Naive B cell (primary cell): ENCODE results near the gene LMO7. TPM values are rescaled to one million over a fixed set of nuclear protein-coding genes. Genes with fewer than 3 reads are reported as not detected.

Experiments used
- ATAC-seq, 2 donors: fragments of 150-1000 bp; cut with Tn5 transposase; 2 replicates each; pipeline ENCODE4 v1.10.0; 2021; ENCODE audit warnings: low read depth in 2 of 2, mild to moderate bottlenecking in 2 of 2, moderate library complexity in 2 of 2
- DNase-seq: peaks from one replicate; pipeline ENCODE4 v3.0.0; 2022
- H3K27ac Mint-ChIP-seq, 6 donors: one replicate each; pipeline ENCODE4 v1.8.0; 2020 to 2022; ENCODE audit warnings: mild to moderate bottlenecking in 6 of 6, mixed read lengths in 6 of 6, moderate library complexity in 5 of 6, inconsistent platforms in 2 of 6
- H3K27me3 Mint-ChIP-seq, 3 donors: one replicate each; pipeline ENCODE4 v1.8.0; 2021 to 2022; ENCODE audit warnings: mixed read lengths in 3 of 3, mild to moderate bottlenecking in 1 of 3
- H3K36me3 Mint-ChIP-seq, 2 donors: one replicate each; pipeline ENCODE4 v1.8.0; 2020 to 2022; ENCODE audit warnings: mixed read lengths in 2 of 2, inconsistent platforms in 1 of 2, mild to moderate bottlenecking in 1 of 2
- H3K4me1 Mint-ChIP-seq, 3 donors: one replicate each; pipeline ENCODE4 v1.8.0; 2020 to 2022; ENCODE audit warnings: mixed read lengths in 3 of 3, inconsistent platforms in 1 of 3, mild to moderate bottlenecking in 1 of 3, moderate library complexity in 1 of 3
- H3K4me3 Mint-ChIP-seq, 8 donors: one replicate each; pipeline ENCODE4 v1.8.0; 2020 to 2022; ENCODE audit warnings: mild to moderate bottlenecking in 8 of 8, mixed read lengths in 8 of 8, moderate library complexity in 8 of 8, inconsistent platforms in 2 of 8
- H3K9me3 Mint-ChIP-seq, 7 donors: one replicate each; pipeline ENCODE4 v1.8.0; 2020 to 2022; ENCODE audit warnings: mixed read lengths in 7 of 7, mild to moderate bottlenecking in 5 of 7, inconsistent platforms in 2 of 7, moderate library complexity in 1 of 7
- polyA plus RNA-seq, 6 donors: library from polyadenylated mRNA; unstranded; fragments of 300-500 nt; fragmentation: Illumina TruSeq; gene quantifications; one replicate each; pipeline ENCODE4 v1.2.3, GENCODE V29; 2021; ENCODE audit warnings: low read depth in 6 of 6

Gene LMO7
- polyA plus RNA-seq, 6 donors from 2014 or later = 6.8 to 9.6 (median 9.4) TPM; not detected in 1

- Mint-ChIP-seq H3K9me3 (peaks cover 0 to 2% (median 0%) of the 10 kb centered on the region in 7 donors), H3K36me3 (peaks cover 4 to 7% of the 10 kb centered on the region in 2 donors), H3K4me3 (peak overlapping the region; percentile 65 to 83 (median 80)), H3K27ac (peak overlapping the region in 4 of 6 donors; percentile 19 to 88 (median 79)), H3K4me1 (peaks cover 23 to 27% (median 26%) of the 10 kb centered on the region in 3 donors), H3K27me3 (no peaks in the 10 kb centered on the region)
- DNase-seq (no peak), ATAC-seq (no peak)
Measured at GRCh38 chr13:75762955-75763354, 126.8 kb downstream of the LMO7 start.

DNA sequence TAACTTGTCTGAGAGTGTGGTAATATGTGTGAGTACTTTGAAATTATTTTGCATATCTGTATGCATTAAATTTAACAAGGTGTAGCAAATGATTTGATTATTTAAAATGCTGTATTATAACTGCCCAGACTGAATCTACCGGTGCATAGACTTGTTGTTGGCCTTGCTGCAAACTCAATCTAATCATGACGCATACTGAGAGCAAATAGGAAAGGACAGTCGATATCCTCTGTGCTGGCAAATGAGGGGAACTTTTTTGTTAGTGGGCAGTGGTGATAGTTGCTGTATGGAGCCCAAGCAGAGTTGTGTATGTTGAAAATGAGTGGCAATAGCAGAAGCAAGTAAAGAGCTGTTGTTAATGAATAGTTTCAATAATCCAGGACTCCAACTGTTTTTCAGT lies 127.4 kb downstream of the LMO7 start:
- peak overlapping the region in 2 of 6 donors; percentile 13 to 68 for H3K27ac Mint-ChIP-seq
- peaks cover 0 to 2% (median 0%) of the 10 kb centered on the region in 7 donors for H3K9me3 Mint-ChIP-seq
- no peaks in the 10 kb centered on the region for H3K27me3 Mint-ChIP-seq
- peaks cover 23 to 27% (median 26%) of the 10 kb centered on the region in 3 donors for H3K4me1 Mint-ChIP-seq
- H3K4me3 Mint-ChIP-seq = no peak overlapping the region
- DNase-seq = no peak
- H3K36me3 Mint-ChIP-seq = peaks cover 4 to 7% of the 10 kb centered on the region in 2 donors
- no peak for ATAC-seq

DNA sequence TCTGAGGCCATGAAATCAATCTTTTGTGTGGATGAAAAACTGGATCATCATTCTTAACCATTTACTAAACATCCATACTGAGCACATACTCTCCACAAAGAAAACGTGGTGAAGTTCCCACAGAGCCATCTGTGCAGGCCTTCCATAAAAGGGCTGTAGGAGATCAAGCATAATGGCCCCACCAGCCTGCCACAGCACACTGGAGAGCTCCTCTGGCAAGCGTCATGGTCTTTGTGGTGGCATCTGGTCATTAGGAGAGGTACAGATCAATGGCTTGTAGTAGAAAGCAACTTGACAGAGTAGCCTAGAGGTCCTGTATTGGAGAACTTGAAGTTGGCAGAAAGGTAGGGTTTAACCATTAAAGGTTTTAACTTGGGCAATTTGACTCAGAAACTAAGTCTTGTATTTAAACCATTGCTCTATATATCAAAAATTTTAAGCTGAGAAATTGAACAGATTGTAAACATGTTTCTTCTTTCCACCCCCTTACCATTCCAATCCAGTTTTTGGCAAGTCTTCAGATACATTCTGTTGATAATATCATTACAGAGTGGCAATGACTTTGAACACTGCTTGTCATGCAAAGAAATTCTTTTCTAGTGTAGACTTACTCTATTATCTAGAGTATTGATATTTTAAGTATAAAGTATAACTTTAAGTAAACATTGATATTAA lies 128.3 kb downstream of the LMO7 start:
- DNase-seq (no peak), ATAC-seq (no peak)
- Mint-ChIP-seq H3K9me3 (no peaks in the 10 kb centered on the region), H3K27ac (no peak overlapping the region), H3K36me3 (peaks cover 4 to 7% of the 10 kb centered on the region in 2 donors), H3K4me3 (no peak overlapping the region), H3K27me3 (no peaks in the 10 kb centered on the region), H3K4me1 (peaks cover 23 to 27% (median 26%) of the 10 kb centered on the region in 3 donors)

DNA sequence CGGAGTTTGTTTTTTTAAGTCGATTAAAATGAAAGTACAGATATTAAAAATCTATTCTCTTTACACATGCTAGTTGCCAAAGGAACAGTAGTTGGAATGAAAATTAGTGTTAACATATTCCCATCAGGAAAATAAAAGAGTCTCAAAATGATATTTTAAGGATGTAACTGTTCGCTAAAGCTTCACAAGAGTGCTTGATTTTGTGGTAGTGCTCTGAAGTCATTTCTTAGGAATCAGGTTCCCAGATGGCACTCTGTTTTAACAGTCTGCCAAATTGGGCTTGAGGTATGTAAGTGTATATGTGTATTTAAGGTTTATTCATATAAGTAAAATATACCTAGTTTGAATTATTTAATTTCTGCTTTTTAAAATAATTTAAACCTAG lies 128.8 kb downstream of the LMO7 start:
- peaks cover 21 to 26% (median 24%) of the 10 kb centered on the region in 3 donors for H3K4me1 Mint-ChIP-seq
- no peak overlapping the region for H3K4me3 Mint-ChIP-seq
- DNase-seq = no peak
- peaks cover 4 to 7% of the 10 kb centered on the region in 2 donors for H3K36me3 Mint-ChIP-seq
- no peak overlapping the region for H3K27ac Mint-ChIP-seq
- no peaks in the 10 kb centered on the region for H3K27me3 Mint-ChIP-seq
- no peak for ATAC-seq
- H3K9me3 Mint-ChIP-seq = no peaks in the 10 kb centered on the region

DNA sequence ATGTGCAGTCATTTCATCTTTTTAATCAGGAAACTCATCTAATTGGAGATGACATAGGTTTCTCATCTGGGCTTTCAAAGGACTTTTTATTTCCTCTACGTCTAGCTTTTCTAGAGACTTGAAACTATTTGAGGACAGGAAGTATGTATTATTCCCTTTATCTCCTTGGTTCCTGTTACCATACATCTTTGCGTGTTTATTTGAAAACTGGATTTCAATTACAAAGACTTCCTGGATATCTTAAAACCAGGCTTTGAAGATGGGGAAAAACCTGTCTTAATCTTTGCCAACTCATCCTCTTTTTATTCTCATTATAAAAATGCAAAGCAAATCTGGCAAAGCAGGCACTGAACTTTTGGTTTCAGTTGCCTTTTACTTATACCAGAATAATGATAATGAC lies 130.5 kb downstream of the LMO7 start:
- H3K27me3 Mint-ChIP-seq = no peaks in the 10 kb centered on the region
- ATAC-seq (no peak), DNase-seq (no peak)
- peaks cover 4 to 7% of the 10 kb centered on the region in 2 donors for H3K36me3 Mint-ChIP-seq
- H3K27ac Mint-ChIP-seq = no peak overlapping the region
- peaks cover 9 to 15% (median 13%) of the 10 kb centered on the region in 3 donors for H3K4me1 Mint-ChIP-seq
- H3K9me3 Mint-ChIP-seq = no peaks in the 10 kb centered on the region
- peak overlapping the region in 1 of 8 donors; percentile 10 for H3K4me3 Mint-ChIP-seq

DNA sequence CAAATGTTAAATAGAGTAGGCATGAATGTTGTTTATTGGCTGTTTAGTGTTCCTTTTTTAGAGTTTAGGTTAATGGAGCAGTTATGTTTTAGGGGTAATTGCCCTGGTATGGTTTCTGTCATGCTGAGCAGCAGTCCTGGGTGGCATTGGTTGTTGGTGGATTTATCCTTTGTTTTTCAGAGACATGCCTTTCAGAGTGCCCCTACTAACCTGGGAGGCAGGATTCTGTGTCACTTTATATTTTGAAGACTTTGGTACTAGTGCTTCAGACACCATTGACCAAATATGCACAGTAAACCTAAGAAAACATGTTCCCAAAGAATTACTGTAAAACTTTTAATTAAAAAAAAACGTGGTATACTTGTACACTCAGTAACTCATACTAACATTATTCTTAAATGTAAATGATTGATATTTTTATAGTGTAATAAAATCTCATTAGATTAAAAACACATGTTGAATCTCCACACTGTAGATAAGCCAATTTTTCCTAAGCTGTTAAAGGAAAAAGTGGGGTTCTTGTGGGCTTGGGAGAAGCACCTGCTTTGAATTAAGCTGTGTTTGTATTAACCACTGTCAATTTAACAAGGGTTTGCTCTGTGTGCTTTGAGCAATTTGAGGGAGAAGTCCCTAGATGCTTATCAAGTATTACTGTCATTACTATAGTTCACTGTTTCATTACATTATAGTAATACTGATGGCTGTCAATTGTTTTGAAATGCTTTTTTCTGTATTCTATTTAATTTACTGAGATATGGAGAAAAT lies 133.2 kb downstream of the LMO7 start:
- Mint-ChIP-seq H3K9me3 (peaks cover 0 to 10% (median 0%) of the 10 kb centered on the region in 7 donors), H3K27me3 (no peaks in the 10 kb centered on the region), H3K36me3 (peaks cover 1 to 15% of the 10 kb centered on the region in 2 donors), H3K4me1 (peaks cover 0 to 4% (median 1%) of the 10 kb centered on the region in 3 donors), H3K27ac (no peak overlapping the region), H3K4me3 (no peak overlapping the region)
- no peak for DNase-seq
- no peak for ATAC-seq

DNA sequence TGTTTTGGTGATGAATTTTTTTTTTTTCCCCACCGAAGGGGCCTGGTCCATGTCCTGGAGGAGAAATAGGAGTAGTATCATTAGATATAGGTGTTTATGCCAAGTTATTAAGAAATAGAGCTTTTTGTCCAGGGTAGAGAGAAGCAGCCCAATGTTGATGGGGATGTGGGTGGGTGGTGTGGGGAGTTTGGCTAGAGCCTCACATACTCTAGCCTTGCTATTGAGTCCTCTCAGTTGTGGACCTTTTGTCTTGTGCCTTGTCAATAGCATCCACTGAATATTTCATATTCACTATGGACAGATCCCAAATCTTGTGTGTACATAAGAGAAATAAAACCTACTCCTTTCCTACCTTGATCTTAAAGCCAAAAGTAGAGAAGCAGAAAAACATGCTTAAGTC lies 134.0 kb downstream of the LMO7 start:
- Mint-ChIP-seq H3K36me3 (peaks cover 0 to 15% of the 10 kb centered on the region in 2 donors), H3K27ac (no peak overlapping the region), H3K9me3 (peaks cover 0 to 10% (median 0%) of the 10 kb centered on the region in 7 donors), H3K27me3 (no peaks in the 10 kb centered on the region), H3K4me1 (peaks cover 0 to 4% (median 1%) of the 10 kb centered on the region in 3 donors), H3K4me3 (no peak overlapping the region)
- ATAC-seq = no peak
- DNase-seq = no peak

DNA sequence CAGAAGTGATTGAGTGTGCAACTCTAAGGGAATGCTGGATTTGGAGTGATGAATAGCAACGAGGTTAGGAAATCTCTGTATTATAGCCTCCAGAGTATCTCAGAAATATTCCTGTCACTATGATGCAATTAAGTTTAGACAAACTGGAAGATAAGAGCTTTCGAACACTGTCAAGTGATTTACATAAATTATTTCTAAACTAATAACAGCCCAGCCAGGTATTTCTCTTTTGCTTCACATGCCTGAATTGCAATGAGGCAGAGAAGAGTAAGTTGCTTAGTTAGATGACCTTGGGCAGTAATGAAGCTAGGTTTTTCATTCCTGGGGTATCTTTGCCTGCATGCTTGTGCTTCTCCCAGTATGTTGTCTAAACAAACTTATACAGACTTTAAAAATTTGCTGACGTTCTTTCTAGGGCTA lies 134.5 kb downstream of the LMO7 start:
- no peaks in the 10 kb centered on the region for H3K27me3 Mint-ChIP-seq
- H3K4me3 Mint-ChIP-seq = no peak overlapping the region
- peaks cover 1 to 4% (median 2%) of the 10 kb centered on the region in 3 donors for H3K4me1 Mint-ChIP-seq
- ATAC-seq (no peak), DNase-seq (no peak)
- peaks cover 0 to 10% (median 0%) of the 10 kb centered on the region in 7 donors for H3K9me3 Mint-ChIP-seq
- peaks cover 0 to 13% of the 10 kb centered on the region in 2 donors for H3K36me3 Mint-ChIP-seq
- H3K27ac Mint-ChIP-seq = no peak overlapping the region

DNA sequence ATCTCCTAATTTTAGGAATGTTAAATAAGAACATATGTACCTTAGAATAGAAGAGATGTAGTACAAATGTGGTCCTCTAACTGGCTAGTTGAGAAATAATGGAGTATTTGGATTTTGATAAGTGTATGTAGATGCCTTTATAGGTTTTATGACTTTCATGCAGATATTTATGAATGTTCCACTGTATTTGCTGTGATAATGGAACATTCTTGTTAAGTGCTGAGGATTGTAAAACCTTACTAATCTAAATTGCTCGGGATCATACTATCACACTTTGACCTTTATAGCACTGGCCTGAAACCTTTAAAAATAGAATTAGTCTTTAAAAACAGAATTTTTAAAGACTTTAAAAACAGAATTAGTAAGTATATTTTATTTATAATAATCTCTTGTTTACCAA lies 135.1 kb downstream of the LMO7 start:
- Mint-ChIP-seq H3K27me3 (no peaks in the 10 kb centered on the region), H3K4me1 (peaks cover 1 to 5% (median 4%) of the 10 kb centered on the region in 3 donors), H3K9me3 (peaks cover 0 to 10% (median 0%) of the 10 kb centered on the region in 7 donors), H3K27ac (no peak overlapping the region), H3K36me3 (peaks cover 0 to 8% of the 10 kb centered on the region in 2 donors), H3K4me3 (no peak overlapping the region)
- no peak for ATAC-seq
- no peak for DNase-seq

GRCh38 chr13:75771818-75772217 lies 135.7 kb downstream of the LMO7 start:
- Mint-ChIP-seq H3K36me3 (peaks cover 0 to 8% of the 10 kb centered on the region in 2 donors), H3K27ac (peak overlapping the region in 1 of 6 donors; percentile 39), H3K27me3 (no peaks in the 10 kb centered on the region), H3K9me3 (peaks cover 0 to 10% (median 0%) of the 10 kb centered on the region in 7 donors), H3K4me3 (no peak overlapping the region), H3K4me1 (peaks cover under 1 to 5% (median 4%) of the 10 kb centered on the region in 3 donors)
- no peak for DNase-seq
- no peak for ATAC-seq

GRCh38 chr13:75774176-75774575 lies 138.0 kb downstream of the LMO7 start:
- H3K9me3 Mint-ChIP-seq = peaks cover 5 to 12% (median 7%) of the 10 kb centered on the region in 7 donors
- H3K36me3 Mint-ChIP-seq = peaks cover 0 to 10% of the 10 kb centered on the region in 2 donors
- H3K4me3 Mint-ChIP-seq = no peak overlapping the region
- DNase-seq = no peak
- H3K27me3 Mint-ChIP-seq = no peaks in the 10 kb centered on the region
- H3K27ac Mint-ChIP-seq = no peak overlapping the region
- H3K4me1 Mint-ChIP-seq = peaks cover 0 to 5% (median 4%) of the 10 kb centered on the region in 3 donors
- ATAC-seq = no peak

DNA sequence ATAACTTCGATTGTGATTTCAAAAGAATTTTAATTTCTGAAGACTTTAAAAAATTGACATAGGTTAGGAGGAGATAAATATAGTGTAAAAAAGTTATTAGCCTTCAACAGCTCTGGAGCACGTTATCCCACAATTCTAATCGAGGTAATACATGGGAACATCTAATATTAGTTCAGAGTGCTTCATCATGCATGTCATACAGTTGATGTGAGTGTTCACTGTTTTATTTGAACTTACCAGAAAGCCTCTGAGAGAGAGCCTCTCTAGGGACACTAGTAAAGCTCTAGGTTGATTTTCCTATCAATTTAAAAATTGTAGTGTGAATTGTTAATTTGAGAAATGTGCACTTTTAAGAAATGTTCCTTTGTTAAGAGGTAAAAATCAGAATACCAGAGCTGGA lies 140.4 kb downstream of the LMO7 start:
- no peak overlapping the region for H3K27ac Mint-ChIP-seq
- H3K36me3 Mint-ChIP-seq = peaks cover 0 to 22% of the 10 kb centered on the region in 2 donors
- H3K27me3 Mint-ChIP-seq = no peaks in the 10 kb centered on the region
- peaks cover 10 to 28% (median 21%) of the 10 kb centered on the region in 7 donors for H3K9me3 Mint-ChIP-seq
- no peak overlapping the region for H3K4me3 Mint-ChIP-seq
- ATAC-seq = no peak
- no peak for DNase-seq
- peaks cover 0 to 5% (median 4%) of the 10 kb centered on the region in 3 donors for H3K4me1 Mint-ChIP-seq

GRCh38 chr13:75779393-75779792 lies 143.3 kb downstream of the LMO7 start:
- Mint-ChIP-seq H3K4me3 (no peak overlapping the region), H3K27me3 (no peaks in the 10 kb centered on the region), H3K36me3 (peaks cover 7 to 14% of the 10 kb centered on the region in 2 donors), H3K9me3 (peaks cover 0 to 33% (median 25%) of the 10 kb centered on the region in 7 donors), H3K4me1 (peaks cover 0 to 5% (median 0%) of the 10 kb centered on the region in 3 donors), H3K27ac (no peak overlapping the region)
- no peak for ATAC-seq
- DNase-seq = no peak
